Cardiac fibroblast (primary cell): Measurements from ENCODE around the gene TMEM126A.
A peak's percentile ranks its signal among the peaks of the same experiment; 100 is the strongest.
"Not testable (repeated sequence)": the region's sequence is repeated elsewhere in the genome, so short reads cannot be mapped to it uniquely, and the experiment has no call there.

ENCODE experiments used
- DNase-seq, 2 donors: peaks; one replicate each; pipeline versions ENCODE4 v3.0.0 to v3.0.0-alpha.2; 2010; ENCODE audit warnings: low read depth in 2 of 2
- H3K4me3 ChIP-seq, 2 donors: replicated peaks in 1 of 2; 1 replicate in 1 of 2; 2 replicates in 1 of 2; pipeline ENCODE4 v1.5.1; 2011; ENCODE audit warnings: low read depth in 2 of 2, low read length in 2 of 2, mild to moderate bottlenecking in 2 of 2, moderate library complexity in 1 of 2
- TF ChIP-seq, protein P1 (sequence below): IDR thresholded peaks from one replicate; pipeline ENCODE4 v1.5.1; 2011; ENCODE audit warnings: low read depth, mild to moderate bottlenecking, low read length, inconsistent platforms

TMEM126A gene

DNA sequence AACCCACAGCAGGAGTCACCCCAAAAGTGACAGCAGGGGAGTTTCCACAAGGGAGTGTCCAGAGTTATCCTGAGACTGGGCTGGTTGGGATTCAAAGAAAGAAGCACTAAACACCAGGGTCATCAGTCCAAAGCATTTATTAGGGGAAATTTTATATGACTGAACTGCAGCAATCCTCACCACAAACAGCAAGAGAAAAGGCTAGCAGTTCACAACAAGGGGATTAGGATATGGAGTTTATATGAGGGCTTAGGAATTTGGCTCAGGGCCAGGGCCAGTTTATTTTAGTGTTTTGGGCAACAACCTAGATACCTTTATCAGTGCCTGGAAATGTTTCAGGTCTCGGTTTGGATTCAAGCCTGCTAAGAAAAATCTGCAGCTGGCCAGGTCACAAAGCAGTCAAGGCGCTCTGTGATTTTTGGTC is 4.6 kb upstream of the TMEM126A start:
- TF ChIP-seq, protein P1, sequence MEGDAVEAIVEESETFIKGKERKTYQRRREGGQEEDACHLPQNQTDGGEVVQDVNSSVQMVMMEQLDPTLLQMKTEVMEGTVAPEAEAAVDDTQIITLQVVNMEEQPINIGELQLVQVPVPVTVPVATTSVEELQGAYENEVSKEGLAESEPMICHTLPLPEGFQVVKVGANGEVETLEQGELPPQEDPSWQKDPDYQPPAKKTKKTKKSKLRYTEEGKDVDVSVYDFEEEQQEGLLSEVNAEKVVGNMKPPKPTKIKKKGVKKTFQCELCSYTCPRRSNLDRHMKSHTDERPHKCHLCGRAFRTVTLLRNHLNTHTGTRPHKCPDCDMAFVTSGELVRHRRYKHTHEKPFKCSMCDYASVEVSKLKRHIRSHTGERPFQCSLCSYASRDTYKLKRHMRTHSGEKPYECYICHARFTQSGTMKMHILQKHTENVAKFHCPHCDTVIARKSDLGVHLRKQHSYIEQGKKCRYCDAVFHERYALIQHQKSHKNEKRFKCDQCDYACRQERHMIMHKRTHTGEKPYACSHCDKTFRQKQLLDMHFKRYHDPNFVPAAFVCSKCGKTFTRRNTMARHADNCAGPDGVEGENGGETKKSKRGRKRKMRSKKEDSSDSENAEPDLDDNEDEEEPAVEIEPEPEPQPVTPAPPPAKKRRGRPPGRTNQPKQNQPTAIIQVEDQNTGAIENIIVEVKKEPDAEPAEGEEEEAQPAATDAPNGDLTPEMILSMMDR, result no peak
- peak in 1 of 2 donors; percentile 76 for DNase-seq
- no peak overlapping the region for H3K4me3 ChIP-seq

DNA sequence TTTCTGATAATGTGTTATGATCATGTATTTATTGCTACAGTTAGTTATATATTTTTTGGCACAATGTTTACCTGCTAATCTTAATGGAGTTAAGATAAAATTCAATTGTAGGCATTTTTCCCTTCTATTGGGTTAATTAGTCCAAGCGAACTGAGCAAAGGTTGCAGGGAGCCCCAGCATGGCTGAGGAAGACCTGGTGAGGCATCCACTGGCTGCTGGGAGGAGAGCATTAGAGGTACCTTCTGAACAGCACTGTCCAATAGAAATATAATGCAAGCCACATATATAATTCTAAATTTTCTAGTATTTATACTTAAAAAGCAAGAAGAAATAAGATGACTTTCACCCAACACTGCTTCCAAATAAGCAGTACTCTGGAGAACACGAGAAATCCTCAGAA is 689 bp upstream of the TMEM126A start:
- peak overlapping the region; percentile 72 to 76 for H3K4me3 ChIP-seq
- DNase-seq, result no peak
- TF ChIP-seq, protein P1, result no peak

DNA sequence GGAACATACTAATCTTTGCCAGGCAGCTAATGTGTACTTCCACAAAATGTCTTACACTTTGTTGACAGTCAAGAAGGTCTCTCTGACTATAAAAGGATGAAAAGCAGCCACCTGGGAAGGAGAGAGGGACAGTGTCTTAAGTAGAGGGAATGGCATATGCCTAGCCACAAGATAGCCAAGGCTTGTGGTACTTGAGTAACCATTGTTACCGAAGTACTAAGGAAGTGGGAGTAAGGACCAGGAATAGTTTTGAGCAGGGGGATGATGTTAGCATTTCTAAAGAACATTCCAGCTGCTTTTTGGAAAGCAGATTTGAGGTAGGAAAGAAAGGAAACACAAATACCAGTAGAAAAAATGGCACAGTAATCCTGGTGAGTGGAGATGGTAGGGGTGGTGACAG is 3.4 kb downstream of the TMEM126A start:
- TF ChIP-seq, protein P1, result no peak
- no peak for DNase-seq
- H3K4me3 ChIP-seq, result no peak overlapping the region

DNA sequence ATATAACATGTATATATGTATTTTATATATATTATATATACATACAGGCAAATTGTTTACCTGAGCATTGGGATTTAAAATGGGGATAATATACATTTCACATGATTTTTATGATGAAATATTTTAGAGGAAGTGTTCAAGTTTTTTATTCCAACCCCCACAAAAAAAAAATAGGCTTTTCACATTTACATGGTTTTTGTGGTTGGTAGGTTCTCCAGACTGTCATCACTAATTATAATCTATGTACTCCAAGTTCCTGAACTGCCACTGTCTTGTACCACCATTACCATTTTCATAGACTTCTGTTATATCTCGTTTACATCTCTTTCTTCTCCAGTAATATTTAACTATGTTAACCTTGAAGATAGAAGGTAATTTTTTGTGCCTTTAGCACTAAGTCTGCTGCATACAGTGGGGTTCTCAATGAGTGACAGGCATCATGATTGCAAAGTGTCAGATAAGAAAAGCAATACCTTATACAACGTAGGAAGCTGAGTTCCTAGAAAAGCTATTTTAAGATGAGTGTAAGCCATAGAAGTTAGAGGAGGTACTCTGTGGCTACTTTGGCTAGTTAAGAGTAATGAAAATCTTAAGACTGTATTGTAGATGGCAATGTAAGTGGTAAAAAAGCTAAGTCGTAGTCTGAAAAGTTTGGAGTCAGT is 5.2 kb downstream of the TMEM126A start:
- H3K4me3 ChIP-seq, result no peak overlapping the region

DNA sequence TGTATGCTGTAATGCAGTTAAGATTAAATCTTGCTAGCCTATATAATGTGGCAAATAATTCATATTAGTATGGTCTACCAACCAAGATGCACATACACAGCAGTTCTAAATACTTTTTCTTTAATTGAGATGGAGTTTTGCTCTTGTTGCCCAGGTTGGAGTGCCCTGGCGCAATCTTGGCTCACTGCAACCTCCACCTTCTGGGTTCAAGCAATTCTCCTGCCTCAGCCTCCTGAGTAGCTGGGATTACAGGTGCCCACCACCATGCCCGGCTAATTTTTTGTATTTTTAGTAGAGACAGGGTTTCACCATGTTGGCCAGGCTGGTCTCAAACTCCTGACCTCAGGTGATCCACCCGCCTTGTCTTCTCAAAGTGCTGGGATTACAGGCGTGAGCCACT is 6.6 kb downstream of the TMEM126A start:
- H3K4me3 ChIP-seq, DNase-seq: not testable (repeated sequence)

More for the DNA sequence above, 5.2 kb downstream of the TMEM126A start:
- no peak for DNase-seq
- TF ChIP-seq, protein P1, result no peak

DNA sequence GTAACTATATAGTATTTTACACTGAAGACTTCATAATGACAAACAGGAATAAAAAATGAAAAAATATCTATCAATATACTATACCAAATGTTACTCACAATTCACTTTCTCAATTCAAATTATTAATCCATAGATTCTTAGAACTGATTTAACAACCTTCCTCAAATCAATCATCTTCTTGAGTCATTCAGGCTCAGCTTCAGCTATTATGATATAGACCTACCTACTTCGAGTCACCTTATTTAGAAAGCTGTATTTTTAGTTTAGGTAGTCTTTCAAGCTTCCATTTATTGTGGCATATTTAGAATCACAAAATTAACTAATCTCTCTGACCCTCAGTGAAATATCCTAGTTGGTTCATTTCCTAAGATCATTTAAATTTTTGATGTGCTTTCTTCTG is 9.0 kb downstream of the TMEM126A start:
- TF ChIP-seq, protein P1, result no peak
- DNase-seq, result no peak

DNA sequence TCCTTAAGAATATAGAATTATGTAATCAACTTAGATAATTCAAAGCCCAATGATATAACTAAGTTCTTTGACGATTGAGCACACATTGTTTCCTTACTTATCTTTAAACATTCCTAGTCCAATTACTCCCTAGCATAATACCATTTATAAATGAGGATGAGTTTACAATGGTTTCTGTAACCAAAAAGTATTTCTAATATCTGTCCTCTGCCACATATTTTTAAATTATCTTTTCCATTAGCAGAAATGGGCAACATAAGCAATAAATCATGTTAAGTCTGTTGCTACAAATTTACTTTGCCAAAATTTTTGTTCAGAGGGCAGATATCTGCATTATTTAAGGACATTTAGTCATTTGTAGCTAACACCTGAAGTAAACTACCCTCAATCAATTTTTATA is 10.4 kb downstream of the TMEM126A start:
- TF ChIP-seq, protein P1, result no peak
- no peak for DNase-seq

More for the DNA sequence above, 9.0 kb downstream of the TMEM126A start:
- no peak overlapping the region for H3K4me3 ChIP-seq

More for the DNA sequence above, 10.4 kb downstream of the TMEM126A start:
- no peak overlapping the region for H3K4me3 ChIP-seq
